Ovary (tissue), 3 donors: Measurements from ENCODE around the gene CAPZB.

Experiments used
- CTCF ChIP-seq, 3 donors: fragments of 450-650 bp in 2 of 3; fragments of 200-600 bp in 1 of 3; IDR thresholded peaks; one replicate each; pipeline versions ENCODE4 v1.5.1 to v1.8.0; 2016 to 2022; ENCODE audit warnings: antibody characterized with exemption in 3 of 3, mild to moderate bottlenecking in 1 of 3
- POLR2A ChIP-seq: fragments of 450-650 bp; IDR thresholded peaks from one replicate; pipeline ENCODE4 v1.6.1; 2017; ENCODE audit warnings: antibody characterized with exemption, mild to moderate bottlenecking, moderate library complexity
- donor health status: DM: no; HTN: no; CAD: no.

DNA sequence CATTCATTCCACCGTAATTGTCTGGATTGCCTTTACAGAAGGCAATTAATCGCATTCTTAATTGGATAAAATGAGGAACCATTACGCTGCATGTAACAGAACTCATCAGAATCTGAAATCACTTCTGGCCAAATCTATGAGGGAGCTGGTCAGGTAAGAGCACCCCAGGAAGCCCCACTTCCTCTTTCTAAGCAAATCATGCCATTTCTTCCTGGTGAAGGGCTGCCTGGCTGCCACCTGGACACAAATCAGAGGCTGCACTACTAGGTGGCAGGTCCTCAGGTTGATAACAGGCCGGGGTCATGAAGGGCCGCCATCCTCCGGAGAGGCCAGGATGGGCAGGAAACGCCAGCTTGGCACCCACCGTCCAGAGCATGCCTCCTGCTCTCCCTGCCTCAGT is 73.7 kb downstream of the CAPZB start:
- no peak for TF ChIP-seq POLR2A
- no peak for TF ChIP-seq CTCF (IDR thresholded peaks at IDR 0.05)
